ENCODE results near the gene LYL1.

The LYL1 gene

GRCh38 chr19:13091400-13092157 is 11.1 kb downstream of the LYL1 start:
- no peak for DNase-seq

- DNase-seq = no peak
Observed at GRCh38 chr19:13090511-13091231, 12.0 kb downstream of the LYL1 start.

- DNase-seq = no peak
Observed at GRCh38 chr19:13089857-13090507, 12.7 kb downstream of the LYL1 start.

GRCh38 chr19:13089139-13089856 is 13.4 kb downstream of the LYL1 start:
- DNase-seq = no peak

GRCh38 chr19:13087795-13088537 is 14.7 kb downstream of the LYL1 start:
- no peak for DNase-seq

GRCh38 chr19:13087295-13087694 is 15.4 kb downstream of the LYL1 start:
- no peak for DNase-seq

- DNase-seq = no peak
Observed at GRCh38 chr19:13086341-13086740, 16.3 kb downstream of the LYL1 start.

- no peak for DNase-seq
Observed at GRCh38 chr19:13085666-13086065, 17.0 kb downstream of the LYL1 start.

GRCh38 chr19:13083627-13084026 is 19.0 kb downstream of the LYL1 start:
- no peak for DNase-seq

- no peak for DNase-seq
Observed at GRCh38 chr19:13083008-13083404, 19.7 kb downstream of the LYL1 start.

- DNase-seq = no peak
Observed at GRCh38 chr19:13082192-13083007, 20.3 kb downstream of the LYL1 start.

- DNase-seq = no peak
Observed at GRCh38 chr19:13079542-13079986, 23.1 kb downstream of the LYL1 start.

- no peak for DNase-seq
Observed at GRCh38 chr19:13078897-13079541, 23.6 kb downstream of the LYL1 start.

GRCh38 chr19:13078381-13078780 is 24.3 kb downstream of the LYL1 start:
- DNase-seq = no peak

- no peak for DNase-seq
Observed at GRCh38 chr19:13077240-13077639, 25.4 kb downstream of the LYL1 start.

- no peak for DNase-seq
Observed at GRCh38 chr19:13076787-13077186, 25.9 kb downstream of the LYL1 start.

- DNase-seq = no peak
Observed at GRCh38 chr19:13076320-13076719, 26.3 kb downstream of the LYL1 start.

- DNase-seq = no peak
Observed at GRCh38 chr19:13074378-13074777, 28.3 kb downstream of the LYL1 start.

GRCh38 chr19:13073263-13073662 is 29.4 kb downstream of the LYL1 start:
- no peak for DNase-seq

GRCh38 chr19:13072188-13072908 is 30.3 kb downstream of the LYL1 start:
- DNase-seq = no peak
